ENCODE data around the gene POM121L12.

The POM121L12 gene

DNA sequence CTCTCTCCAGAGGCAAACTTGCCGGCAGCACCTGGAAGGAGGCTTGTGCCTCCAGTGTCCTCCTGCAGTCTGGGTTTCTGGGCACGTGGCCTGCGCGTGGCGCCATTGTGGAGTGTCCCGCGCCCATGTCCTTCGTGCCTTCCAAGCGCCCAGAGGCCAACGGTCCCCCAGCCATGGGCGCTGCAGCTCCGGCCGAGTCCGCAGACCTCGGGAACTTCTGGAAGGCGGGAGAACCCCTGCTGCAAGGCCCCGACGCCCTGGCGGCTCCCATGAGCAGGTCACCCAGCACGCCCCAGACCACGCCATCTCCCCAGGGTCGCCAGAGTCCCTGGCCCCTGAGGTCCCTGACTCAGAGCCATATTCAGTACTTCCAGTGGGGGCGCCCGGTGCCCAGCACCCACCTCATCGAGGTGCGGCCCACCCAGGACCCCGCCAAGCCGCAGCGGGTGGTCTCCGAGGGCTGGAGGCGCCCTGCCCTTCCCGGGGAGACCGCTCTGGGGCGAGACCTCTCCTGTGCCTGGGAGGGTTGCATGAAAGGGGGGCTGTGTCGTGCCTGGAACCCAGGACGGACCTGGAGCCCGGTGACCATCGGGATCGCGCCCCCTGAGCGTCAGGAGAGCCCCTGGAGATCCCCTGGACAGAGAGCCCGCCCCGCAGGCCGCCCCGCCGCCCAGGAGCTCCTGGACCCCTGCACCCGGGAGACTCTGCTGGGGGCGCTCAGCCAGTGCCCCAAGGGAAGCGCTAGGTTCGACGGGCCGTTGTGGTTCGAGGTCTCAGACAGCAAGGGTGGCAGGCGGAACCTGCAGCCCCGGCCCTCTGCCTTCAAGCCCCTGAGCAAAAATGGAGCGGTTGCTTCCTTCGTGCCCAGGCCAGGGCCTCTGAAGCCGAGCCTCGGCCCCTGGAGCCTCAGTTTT lies at the start of gene POM121L12:
TSS of gene POM121L12 (plus strand) at position 135 of the 914 bp plus-strand sequence. CDS start at position 174, 39 bp downstream.
- no peak for DNase-seq

DNA sequence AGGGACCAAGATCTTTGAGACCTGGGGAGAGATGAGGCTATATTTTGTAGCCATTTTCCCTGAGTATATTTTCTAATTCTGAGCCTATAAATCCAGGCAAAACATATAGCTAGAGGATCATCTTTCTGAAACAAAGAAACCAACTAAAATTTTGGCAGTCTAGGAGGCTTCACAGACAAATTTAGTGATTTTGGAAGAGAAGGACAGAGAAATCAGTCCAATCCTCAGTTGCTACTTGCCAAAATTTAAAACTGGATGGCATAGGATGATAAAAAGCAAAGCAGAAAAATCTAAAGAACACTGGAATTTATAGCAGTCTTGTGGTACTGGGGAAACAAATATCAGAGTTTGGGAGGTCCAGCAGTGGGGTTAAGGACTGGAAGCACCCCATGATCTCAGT lies 43.4 kb upstream of the POM121L12 start:
- DNase-seq: no peak

GRCh38 chr7:52992479-52993162 lies 42.8 kb upstream of the POM121L12 start:
- no peak for DNase-seq

DNA sequence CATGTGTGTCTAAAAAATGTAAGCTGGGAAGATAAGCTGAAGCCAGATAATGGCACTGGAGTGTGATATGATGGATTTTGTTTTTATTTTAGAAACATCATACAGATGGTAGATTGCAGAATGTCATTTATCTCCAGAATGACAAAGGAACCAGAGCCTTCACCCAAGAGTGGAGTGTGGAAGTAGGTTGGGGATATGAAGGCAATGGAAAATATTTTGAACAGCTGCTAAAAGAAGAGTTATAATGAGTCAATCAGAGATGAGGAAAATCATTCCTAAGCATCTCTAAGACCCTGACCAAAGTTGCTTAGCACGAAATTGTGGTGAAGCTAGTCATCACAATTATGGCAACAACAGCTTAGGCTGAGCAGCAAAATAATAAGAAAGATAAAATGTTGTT lies 39.8 kb upstream of the POM121L12 start:
- no peak for DNase-seq

GRCh38 chr7:53001221-53001620 lies 34.2 kb upstream of the POM121L12 start:
- DNase-seq: no peak

- no peak for DNase-seq
Measured at GRCh38 chr7:53002389-53002788, 33.0 kb upstream of the POM121L12 start.

DNA sequence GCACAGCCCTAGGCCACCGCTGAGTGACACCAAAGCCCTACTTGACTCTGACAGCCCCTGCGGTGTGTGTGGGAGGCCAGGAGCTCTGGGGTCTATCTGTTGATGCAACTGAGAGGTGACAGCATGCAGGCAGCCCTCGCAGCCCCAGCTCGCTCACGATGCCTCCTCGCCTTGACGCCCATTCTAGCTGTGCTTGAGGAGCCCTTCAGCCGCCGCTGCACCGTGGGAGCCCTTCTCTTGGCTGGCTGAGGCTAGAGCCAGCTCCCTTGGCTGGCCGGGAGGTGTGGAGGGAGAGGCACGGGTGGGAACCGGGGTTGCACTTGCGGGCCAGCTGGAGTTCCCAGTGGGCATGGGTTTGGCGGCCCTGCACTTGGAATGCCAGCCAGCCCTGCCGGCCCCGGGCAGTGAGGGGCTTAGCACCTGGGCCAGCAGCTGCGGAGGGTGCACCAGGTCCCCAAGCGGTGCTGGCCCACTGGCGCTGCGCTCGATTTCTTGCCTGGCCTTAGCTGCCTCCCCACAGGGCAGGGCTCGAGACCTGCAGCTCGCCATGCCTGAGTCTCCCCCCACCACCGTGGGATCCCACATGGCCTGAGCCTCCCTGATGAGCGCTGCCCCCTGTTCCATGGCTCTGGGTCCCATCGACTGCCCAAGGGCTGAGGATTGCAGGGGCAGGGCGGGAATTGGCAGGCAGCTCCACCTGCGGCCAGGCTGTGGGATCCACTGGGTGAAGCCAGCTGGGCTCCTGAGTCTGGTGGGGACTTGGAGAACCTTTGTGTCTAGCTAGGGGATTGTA lies 31.6 kb upstream of the POM121L12 start:
- no peak for DNase-seq

DNA sequence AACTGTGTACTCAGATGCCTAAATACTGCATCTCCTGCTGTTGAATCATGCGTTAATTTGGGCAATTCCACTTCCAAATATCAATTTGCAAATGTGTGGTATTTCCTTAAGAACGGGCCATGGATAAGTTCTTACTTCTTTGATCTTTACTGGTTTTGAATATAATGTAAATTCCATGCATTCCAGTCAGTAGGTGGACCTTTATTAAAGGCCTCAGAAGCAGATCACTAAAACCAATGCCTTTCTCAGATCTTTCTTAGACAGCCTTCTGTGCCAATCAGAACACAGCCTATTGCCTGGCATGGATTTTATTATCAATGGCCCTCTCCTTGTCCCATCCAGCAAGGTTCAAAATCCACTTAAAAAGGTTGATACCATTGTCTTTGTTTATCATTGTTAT lies 21.5 kb upstream of the POM121L12 start:
- DNase-seq: no peak

GRCh38 chr7:53015463-53015862 lies 20.0 kb upstream of the POM121L12 start:
- no peak for DNase-seq

DNA sequence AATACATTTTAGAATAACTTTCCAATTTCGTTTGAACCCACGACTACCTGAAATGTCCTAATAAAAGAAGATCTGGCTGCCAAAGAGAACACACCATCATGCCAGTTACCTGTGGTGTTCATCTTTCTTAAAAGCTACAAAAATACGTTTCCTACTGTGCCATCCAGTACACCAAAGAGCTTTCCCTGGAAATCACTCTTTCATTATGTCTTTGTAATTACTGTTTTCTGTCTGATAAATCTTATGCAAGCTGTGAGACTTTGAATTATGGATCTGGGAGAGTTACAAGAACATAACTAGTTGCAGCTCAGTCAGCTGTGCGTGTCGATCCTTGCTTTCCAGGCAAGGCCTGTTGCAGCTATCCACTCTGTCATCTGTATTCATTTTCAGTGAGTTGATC lies 12.5 kb upstream of the POM121L12 start:
- no peak for DNase-seq

DNA sequence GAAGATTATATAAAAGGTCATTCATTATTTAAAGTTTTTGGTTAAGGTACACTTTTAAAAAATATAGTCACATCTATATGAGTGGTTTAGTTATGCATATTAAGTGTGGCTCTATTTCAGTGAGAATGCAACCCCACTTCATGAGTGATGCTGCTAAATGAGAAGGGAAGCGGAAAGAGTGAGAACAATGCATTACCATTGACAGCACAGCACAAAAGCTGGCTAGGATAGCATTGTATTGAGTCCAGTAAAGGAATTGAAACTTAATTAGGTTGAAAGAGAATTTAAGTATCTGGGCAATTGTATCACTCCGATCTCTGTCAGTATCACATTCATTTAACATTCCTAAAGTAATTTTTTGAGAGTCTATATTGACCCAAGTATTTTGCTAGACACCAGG lies 13.2 kb downstream of the POM121L12 start:
- no peak for DNase-seq

DNA sequence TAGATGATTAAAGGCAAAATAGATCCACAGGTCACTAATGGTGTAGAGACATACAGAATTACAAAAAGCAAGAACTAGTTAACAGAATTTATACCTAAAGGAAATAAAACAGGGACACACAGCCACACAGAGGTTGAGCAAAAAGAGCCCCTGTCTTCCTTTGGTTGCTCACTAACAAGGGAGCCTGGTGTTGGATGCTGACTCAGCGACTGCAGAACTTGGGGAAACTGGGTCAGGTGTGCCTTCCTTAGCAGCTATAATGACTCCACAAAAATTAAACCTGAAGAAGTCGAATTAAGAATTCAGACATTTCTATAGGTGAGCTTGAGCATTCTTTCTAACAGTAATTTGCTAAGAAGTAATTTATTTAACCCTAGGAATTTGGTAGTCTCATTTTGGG lies 15.0 kb downstream of the POM121L12 start:
- DNase-seq: no peak

DNA sequence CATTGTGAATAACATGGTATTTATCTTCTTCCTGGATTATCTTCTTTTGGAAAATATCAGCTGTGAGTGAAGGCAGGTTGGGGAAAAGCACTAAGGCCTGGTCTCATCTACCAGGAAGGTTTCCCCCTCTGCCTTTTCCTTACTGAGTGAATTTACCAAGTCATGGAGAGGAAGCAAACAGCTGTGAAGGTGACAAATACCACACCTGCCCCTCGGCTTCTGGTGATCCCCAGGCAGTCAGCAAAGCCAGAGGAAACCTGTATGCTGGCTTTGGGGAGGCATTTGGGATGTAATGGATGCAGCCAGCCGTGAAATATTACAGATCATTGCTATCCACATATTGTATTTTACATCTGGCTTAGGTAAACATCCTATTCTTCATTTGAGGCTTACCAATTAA lies 24.2 kb downstream of the POM121L12 start:
- no peak for DNase-seq

GRCh38 chr7:53060066-53060465 lies 24.6 kb downstream of the POM121L12 start:
- no peak for DNase-seq

GRCh38 chr7:53062796-53063195 lies 27.4 kb downstream of the POM121L12 start:
- DNase-seq: no peak

DNA sequence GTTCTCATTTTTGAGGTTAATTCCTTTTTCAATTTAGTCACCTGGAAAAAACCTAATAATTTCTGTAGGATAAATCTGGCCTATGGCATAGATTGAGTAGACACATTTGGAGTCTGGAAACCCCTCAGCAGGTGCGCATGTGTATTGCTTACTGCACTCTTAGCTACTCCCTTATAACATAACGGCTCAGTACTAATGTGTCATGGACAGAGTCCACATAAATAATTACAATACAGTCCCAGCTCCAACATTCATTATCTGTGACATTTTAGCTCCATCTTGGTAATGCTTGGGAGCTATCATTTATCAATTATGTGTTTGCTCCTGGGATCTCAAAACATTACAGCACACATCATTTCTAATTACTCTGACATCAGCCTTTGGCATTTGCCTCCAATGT lies 33.2 kb downstream of the POM121L12 start:
- no peak for DNase-seq

- DNase-seq: no peak
Measured at GRCh38 chr7:53070883-53071282, 35.5 kb downstream of the POM121L12 start.

Data from NCI-H1417 (cell line).